Measurements from ENCODE around the gene GAD2.

The GAD2 gene

GRCh38 chr10:26221541-26221940 lies 5.0 kb downstream of the GAD2 start:
- DNase-seq (ENCODE audit: low read depth, low spot score) = no peak

DNA sequence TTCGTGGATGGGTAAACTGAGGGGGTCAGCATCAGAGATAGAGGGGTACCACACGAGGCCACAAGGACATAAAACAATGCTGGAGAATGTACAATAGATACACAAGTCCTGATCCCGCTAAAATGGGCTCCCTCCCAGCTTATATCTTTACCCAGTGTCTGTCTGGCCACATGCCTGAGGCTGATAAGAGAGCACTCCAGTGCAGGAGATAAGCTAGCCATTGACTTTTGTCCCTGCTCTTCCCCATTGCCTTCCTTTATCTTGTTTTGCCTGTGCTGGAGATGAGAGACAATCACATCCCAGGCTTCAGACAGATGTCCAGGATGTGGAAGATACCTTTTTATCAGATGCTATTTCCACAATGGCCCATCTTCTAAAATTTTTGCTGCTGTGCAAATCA lies 6.0 kb downstream of the GAD2 start:
- no peak for DNase-seq (ENCODE audit: low read depth, low spot score)

- DNase-seq (ENCODE audit: low read depth, low spot score) = no peak
These were observed 8.7 kb downstream of the GAD2 start for GRCh38 chr10:26225322-26225721.

GRCh38 chr10:26227786-26228185 lies 11.2 kb downstream of the GAD2 start:
- no peak for DNase-seq (ENCODE audit: low read depth, low spot score)

DNA sequence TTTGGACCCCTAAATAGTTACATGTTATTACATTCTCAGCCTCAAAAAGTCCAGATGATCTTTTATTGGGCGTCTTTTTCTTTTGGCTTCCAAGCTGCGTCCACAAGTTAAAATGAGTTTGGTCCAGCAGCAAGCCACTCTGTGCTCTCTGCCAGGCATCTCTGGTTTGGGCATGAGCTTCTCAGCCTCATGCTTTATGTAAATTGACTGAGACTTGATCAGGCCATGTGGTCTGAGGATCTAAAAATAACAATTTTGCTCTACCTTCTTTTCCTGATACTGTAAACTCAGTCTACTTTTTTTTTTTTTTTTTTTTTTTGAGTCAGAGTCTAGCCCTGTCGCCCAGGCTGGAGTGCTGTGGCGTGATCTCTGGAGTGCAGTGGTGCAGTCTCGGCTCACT lies 15.6 kb downstream of the GAD2 start:
- DNase-seq (ENCODE audit: low read depth, low spot score) = no peak

- DNase-seq (ENCODE audit: low read depth, low spot score) = no peak
These were observed 19.2 kb downstream of the GAD2 start for GRCh38 chr10:26235761-26236160.

DNA sequence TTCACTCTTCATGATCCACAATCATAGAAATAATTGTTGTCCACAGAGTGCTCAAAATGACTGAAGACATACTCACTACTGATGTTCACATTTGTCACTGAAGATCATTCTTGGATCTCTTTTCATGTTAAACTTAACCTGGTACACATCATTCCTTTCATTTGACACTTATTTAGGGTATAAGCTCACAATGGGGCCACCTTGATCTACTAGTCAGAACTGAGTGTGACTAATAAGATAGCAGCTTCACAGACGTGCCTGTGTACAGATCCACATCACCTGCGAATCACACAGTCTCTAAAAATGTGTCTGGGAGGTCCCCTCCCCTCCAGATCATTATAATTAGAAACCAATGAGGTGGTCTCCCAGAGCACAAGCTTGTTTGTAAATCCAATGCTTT lies 21.8 kb downstream of the GAD2 start:
- no peak for DNase-seq (ENCODE audit: low read depth, low spot score)

DNA sequence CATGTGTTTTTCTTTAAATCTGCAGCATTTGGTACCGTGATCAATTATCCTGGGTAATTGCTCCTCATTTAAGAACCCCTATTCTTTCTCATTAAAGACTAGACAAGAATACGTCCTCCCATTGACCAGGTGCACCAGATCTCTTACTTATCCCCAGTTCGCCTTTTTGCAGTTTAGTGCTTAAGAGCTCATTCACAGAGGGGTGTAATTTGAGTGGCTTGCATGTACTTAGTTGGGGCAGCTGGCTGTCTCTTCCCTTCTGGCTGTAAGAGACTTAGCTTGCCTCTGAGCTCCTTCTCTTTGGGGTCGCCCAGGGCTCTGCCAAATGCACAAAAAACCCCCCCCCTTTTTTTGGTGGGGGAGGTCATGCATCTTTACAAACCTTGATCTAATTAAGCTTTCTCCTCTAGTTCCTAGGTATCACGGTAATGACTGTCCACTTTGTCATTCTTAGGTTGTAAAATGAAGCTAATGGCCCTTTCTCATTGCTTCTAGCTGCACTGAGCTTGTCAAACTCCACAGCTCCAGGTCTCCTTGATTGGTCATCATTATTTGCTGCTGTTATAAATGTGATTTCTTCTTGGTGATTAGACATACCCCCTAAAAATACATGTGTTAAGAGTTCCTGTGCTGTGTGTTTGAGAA lies 26.3 kb downstream of the GAD2 start:
- no peak for DNase-seq (ENCODE audit: low read depth, low spot score)

GRCh38 chr10:26243351-26243720 lies 26.8 kb downstream of the GAD2 start:
- DNase-seq (ENCODE audit: low read depth, low spot score) = no peak

DNA sequence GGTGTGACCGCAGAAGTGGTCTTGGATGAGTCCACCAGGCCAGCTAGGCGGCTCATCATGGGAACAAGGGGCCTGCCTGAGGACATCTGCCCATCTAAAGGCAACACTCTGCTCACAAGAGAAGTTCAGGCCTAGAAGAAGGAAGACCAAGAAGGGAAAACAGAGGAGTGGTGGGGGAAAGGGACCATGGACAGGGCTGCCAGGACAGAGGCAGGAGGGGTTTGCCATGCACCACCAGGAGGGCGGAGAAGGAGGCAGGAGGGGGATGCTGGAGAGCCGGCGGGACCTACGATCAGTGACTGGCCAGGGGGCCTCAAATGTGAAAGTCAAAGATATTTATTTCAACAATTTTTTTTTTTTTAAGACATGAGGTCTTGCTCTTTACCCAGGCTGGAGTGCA lies 33.1 kb downstream of the GAD2 start:
- no peak for DNase-seq (ENCODE audit: low read depth, low spot score)

- no peak for DNase-seq (ENCODE audit: low read depth, low spot score)
These were observed 35.4 kb downstream of the GAD2 start for GRCh38 chr10:26251925-26252324.

- no peak for DNase-seq (ENCODE audit: low read depth, low spot score)
These were observed 38.0 kb downstream of the GAD2 start for GRCh38 chr10:26254616-26255015.

- no peak for DNase-seq (ENCODE audit: low read depth, low spot score)
These were observed 42.8 kb downstream of the GAD2 start for GRCh38 chr10:26259341-26259740.

GRCh38 chr10:26269754-26270153 lies 53.2 kb downstream of the GAD2 start:
- no peak for DNase-seq (ENCODE audit: low read depth, low spot score)

DNA sequence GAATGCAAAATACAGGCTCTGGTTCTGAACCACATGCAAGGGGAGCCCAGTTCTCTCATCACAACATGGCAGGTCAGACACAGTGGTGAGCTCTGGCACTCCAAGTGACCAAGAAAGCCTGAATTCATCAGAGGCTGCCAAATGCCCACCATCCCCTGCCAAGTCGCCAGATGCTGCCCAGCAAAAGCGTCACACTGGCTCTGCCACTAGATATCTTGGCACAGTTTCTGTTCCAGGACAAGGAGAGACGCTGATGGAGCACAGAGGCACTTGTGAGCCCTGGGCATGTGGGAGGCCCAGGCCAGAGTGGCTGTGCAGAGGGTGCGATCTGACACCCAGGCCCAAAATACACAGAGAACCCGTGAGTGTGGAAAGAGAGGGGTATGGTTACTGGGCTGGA lies 57.8 kb downstream of the GAD2 start:
- no peak for DNase-seq (ENCODE audit: low read depth, low spot score)

GRCh38 chr10:26278295-26278694 lies 61.7 kb downstream of the GAD2 start:
- no peak for DNase-seq (ENCODE audit: low read depth, low spot score)

DNA sequence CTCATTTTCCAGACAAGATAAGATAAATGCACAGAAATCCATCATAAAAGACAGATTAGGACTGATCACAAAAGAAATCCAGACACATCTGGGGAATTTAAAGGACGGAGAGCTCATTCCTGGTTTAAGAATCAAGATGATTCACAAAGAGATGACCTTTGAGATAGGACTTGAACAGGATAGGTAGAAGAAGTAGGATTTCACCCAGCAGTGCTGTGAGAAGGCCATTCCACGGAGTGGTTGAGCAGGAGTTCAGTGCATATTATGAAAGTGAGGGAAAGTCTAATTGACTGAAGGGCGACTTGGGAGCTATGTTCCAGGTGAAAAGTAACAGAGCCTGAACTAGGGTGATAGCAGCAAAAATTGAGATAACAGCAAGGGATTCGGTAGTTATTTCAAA lies 73.7 kb downstream of the GAD2 start:
- no peak for DNase-seq (ENCODE audit: low read depth, low spot score)

GRCh38 chr10:26291721-26292480 lies 75.3 kb downstream of the GAD2 start:
- no peak for DNase-seq (ENCODE audit: low read depth, low spot score)

- no peak for DNase-seq (ENCODE audit: low read depth, low spot score)
These were observed 79.8 kb downstream of the GAD2 start for GRCh38 chr10:26296360-26296759.

DNA sequence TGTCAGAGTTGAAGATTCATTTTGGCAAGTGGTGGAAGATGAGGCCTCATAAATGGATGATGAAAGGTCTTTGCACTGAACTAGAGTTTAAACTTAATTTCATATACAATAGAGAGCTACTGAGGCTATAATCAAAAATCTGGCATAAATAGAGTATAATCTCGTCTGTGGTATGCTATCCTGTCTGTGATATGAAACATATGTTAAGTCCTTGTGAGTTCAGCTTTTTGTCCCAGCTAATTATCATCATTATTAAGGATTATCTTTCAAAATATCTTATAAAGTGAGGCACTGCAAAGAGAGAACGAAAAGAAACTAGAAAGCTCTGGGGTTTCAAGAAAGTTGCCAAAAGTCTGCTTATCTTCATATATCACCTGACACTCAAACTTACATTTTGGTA lies 83.4 kb downstream of the GAD2 start:
- DNase-seq (ENCODE audit: low read depth, low spot score) = no peak

DNA sequence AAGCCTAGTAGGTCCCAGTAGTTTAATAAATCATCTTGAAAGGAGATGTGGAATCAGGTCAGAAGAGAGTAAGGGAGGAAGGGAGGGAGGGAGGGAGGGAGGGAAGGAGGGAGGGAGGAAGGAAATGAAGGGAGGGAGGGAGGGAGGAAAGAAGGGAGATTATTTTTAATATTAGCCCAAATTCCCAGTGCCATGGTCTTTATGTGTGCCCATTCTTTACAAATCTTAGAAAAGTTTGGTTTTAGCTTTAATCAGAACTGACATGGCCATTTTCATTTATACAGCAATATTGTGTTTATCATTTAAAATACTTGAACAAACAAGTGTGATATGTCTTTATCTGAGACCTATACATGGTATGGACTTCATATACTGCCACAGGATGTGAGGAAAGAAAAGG lies 86.8 kb downstream of the GAD2 start:
- DNase-seq (ENCODE audit: low read depth, low spot score) = no peak

DNA sequence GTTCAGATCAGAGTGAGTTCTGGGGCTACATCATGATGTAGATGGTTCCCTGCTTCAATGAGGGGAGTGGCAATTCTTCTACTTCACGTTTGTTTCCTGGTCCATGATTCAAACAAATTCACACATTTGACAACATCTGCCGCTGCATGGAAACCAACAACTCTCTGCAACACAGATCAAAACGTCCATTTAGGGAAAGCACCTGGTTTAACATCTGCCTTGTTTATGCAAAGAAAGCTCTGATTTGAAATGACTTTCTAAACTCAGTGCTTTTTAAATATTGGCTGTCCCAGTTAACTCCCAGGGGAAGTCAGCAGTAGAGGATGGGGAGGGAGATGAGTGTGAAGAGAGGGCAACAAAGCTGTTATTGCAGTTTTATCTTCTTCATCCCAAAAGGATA lies 93.8 kb downstream of the GAD2 start:
- no peak for DNase-seq (ENCODE audit: low read depth, low spot score)

GRCh38 chr10:26311383-26311940 lies 94.9 kb downstream of the GAD2 start:
- DNase-seq (ENCODE audit: low read depth, low spot score) = no peak
